ENCODE measurements around the gene PLCD3.

The PLCD3 gene

DNA sequence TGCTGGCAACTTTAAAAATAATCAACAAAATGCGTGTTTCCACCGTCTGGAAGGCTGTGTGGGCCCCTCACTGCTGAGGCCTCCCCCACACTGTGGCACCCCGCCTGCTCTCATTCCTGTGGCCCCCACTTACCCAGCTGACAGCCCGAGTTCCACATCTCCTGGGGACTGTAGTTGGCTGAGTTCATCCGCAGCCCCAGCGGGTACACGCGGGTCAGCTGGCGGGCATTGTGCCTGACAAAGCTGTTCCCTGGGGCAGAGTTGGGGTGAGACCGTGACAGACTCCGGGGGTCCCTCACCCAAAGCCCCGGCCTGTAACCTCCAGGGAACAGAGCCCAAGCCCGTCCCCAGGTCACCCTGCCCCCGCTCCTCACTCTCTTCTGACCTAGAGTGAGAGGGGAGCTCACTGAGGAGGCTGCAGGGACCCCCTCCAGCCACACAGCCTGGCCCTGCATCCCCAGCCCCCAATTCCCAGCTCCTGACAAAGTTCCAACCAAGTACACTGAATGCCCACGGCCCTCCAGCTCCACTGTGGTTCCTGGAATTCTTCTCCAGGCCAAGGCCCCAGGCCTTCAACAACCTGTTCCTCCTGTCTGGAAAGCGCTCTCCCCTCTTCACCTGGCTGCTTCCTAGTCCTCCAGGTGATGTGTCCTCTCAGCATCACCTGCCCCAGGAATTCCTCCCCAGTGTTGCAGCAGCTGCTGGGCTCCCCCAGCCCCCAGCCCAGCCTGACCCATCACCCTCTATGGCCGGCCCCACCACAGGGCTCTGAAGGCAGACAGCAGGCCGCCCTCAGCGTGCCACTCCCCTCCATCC is 18.0 kb downstream of the PLCD3 start:
- TF ChIP-seq, protein P1, sequence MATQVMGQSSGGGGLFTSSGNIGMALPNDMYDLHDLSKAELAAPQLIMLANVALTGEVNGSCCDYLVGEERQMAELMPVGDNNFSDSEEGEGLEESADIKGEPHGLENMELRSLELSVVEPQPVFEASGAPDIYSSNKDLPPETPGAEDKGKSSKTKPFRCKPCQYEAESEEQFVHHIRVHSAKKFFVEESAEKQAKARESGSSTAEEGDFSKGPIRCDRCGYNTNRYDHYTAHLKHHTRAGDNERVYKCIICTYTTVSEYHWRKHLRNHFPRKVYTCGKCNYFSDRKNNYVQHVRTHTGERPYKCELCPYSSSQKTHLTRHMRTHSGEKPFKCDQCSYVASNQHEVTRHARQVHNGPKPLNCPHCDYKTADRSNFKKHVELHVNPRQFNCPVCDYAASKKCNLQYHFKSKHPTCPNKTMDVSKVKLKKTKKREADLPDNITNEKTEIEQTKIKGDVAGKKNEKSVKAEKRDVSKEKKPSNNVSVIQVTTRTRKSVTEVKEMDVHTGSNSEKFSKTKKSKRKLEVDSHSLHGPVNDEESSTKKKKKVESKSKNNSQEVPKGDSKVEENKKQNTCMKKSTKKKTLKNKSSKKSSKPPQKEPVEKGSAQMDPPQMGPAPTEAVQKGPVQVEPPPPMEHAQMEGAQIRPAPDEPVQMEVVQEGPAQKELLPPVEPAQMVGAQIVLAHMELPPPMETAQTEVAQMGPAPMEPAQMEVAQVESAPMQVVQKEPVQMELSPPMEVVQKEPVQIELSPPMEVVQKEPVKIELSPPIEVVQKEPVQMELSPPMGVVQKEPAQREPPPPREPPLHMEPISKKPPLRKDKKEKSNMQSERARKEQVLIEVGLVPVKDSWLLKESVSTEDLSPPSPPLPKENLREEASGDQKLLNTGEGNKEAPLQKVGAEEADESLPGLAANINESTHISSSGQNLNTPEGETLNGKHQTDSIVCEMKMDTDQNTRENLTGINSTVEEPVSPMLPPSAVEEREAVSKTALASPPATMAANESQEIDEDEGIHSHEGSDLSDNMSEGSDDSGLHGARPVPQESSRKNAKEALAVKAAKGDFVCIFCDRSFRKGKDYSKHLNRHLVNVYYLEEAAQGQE (IDR thresholded peaks at IDR 0.05; ENCODE audit: insufficient replicate concordance, low read depth) = no peak
- TF ChIP-seq POLR2AphosphoS5 (IDR thresholded peaks at IDR 0.05; ENCODE audit: low read depth) (no peak), SPI1 (IDR thresholded peaks at IDR 0.05; ENCODE audit: borderline replicate concordance, low read depth) (no peak), GABPA (IDR thresholded peaks at IDR 0.05; ENCODE audit: low read depth) (no peak)
- TF ChIP-seq, protein P2, sequence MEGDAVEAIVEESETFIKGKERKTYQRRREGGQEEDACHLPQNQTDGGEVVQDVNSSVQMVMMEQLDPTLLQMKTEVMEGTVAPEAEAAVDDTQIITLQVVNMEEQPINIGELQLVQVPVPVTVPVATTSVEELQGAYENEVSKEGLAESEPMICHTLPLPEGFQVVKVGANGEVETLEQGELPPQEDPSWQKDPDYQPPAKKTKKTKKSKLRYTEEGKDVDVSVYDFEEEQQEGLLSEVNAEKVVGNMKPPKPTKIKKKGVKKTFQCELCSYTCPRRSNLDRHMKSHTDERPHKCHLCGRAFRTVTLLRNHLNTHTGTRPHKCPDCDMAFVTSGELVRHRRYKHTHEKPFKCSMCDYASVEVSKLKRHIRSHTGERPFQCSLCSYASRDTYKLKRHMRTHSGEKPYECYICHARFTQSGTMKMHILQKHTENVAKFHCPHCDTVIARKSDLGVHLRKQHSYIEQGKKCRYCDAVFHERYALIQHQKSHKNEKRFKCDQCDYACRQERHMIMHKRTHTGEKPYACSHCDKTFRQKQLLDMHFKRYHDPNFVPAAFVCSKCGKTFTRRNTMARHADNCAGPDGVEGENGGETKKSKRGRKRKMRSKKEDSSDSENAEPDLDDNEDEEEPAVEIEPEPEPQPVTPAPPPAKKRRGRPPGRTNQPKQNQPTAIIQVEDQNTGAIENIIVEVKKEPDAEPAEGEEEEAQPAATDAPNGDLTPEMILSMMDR (IDR thresholded peaks at IDR 0.05; ENCODE audit: insufficient read depth, low read length) = no peak
- H3K4me3 ChIP-seq (replicated peaks; ENCODE audit: insufficient read depth, low read length) = no peak overlapping the region
- H3K27me3 ChIP-seq (ENCODE audit: insufficient read depth, poor library complexity, severe bottlenecking) = no peaks in the 10 kb centered on the region
- no peak for DNase-seq (ENCODE audit: low read depth in 1 of 2, low spot score in 1 of 2)
- H3K27ac ChIP-seq (replicated peaks) = no peak overlapping the region

DNA sequence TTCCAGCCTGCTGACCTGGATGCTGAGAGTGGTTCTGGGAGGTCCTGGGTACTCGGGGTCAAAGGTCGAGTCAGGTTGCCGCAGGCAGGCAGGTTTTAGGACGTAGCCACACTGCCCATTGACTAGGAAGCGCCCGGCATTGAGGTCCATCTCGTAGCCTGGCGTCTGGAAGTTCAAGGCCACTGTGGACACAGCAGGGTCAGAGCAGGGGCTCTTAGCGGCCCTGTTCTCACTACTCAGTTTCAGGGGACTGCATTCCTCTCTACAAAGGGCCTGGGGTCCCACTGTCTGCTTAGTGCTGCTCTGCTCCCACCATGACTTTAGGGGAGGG is 18.9 kb downstream of the PLCD3 start:
- no peak for TF ChIP-seq POLR2AphosphoS5 (IDR thresholded peaks at IDR 0.05; ENCODE audit: low read depth)
- TF ChIP-seq, protein P2 (IDR thresholded peaks at IDR 0.05; ENCODE audit: insufficient read depth, low read length) = no peak
- TF ChIP-seq, protein P1 (IDR thresholded peaks at IDR 0.05; ENCODE audit: insufficient replicate concordance, low read depth) = no peak
- no peak for TF ChIP-seq GABPA (IDR thresholded peaks at IDR 0.05; ENCODE audit: low read depth)
- TF ChIP-seq SPI1 (IDR thresholded peaks at IDR 0.05; ENCODE audit: borderline replicate concordance, low read depth) = no peak
- Histone ChIP-seq H3K27ac (replicated peaks) (no peak overlapping the region), H3K4me3 (replicated peaks; ENCODE audit: insufficient read depth, low read length) (no peak overlapping the region), H3K27me3 (ENCODE audit: insufficient read depth, poor library complexity, severe bottlenecking) (no peaks in the 10 kb centered on the region)
- DNase-seq (ENCODE audit: low read depth in 1 of 2, low spot score in 1 of 2) = no peak

DNA sequence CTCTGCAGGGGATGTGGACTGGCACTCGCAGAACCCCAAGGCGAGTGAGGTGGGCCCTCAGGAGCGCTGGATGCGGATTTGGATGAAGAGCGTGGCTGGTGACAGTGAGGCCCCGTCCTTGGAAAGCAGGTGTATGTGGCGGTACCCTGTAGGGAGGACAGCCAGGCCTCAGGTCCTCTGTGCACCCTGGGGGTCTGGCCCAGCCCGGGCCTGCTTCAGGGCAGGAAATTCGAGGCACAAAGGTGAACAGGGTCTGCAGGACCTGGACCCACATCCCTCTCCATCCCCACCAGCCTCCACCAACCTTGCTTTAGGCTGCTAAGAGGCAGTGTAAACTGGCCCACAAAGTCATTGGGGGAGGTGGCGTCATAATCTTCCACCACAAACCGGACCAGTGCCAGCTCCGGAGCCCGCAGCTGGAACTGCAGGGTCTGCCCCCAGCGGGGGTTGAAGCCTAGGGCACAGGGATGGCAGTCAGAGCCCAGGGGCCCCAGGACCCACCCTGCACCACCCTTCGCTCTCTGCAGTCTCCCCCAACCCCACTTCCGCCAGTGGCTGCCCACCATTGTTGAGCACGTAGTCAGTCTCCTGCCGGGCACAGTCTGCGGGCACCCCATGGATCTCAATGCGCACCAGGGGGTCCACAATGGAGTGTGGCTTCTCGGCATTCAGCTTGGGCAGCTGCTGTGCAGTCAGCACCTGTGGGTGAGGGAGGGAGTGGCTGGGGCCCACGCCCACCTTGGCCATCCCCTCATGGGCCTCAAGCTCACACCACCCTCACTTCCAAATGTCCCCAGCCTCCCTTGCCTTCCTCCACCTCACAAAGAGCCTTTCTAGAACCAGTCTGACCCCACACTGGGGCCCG is 19.5 kb downstream of the PLCD3 start:
- Histone ChIP-seq H3K27me3 (ENCODE audit: insufficient read depth, poor library complexity, severe bottlenecking) (no peaks in the 10 kb centered on the region), H3K27ac (replicated peaks) (no peak overlapping the region), H3K4me3 (replicated peaks; ENCODE audit: insufficient read depth, low read length) (no peak overlapping the region)
- DNase-seq (ENCODE audit: low read depth in 1 of 2, low spot score in 1 of 2) = no peak
- TF ChIP-seq GABPA (IDR thresholded peaks at IDR 0.05; ENCODE audit: low read depth) (no peak), SPI1 (IDR thresholded peaks at IDR 0.05; ENCODE audit: borderline replicate concordance, low read depth) (no peak)
- TF ChIP-seq, protein P1 (IDR thresholded peaks at IDR 0.05; ENCODE audit: insufficient replicate concordance, low read depth) = no peak
